ENCODE results near the gene SRGAP3. TPM values are rescaled to one million over a fixed set of nuclear protein-coding genes. Genes with fewer than 3 reads are reported as not detected.
A peak's percentile ranks its signal among the peaks of the same experiment; 100 is the strongest.

The SRGAP3 gene
- total RNA-seq (10 to 100 TPM; 13.1 to 32.8 TPM), polyA plus RNA-seq (1 to 10 TPM; 1.2 to 1.5 TPM)
- long read RNA-seq, donor 1 = 0 reads
- long read RNA-seq, donor 2 = 0 reads
- long read RNA-seq, donor 3 = 0 reads
- long read RNA-seq, donor 4, partial matches to known transcripts = 14 of 21 reads
- long read RNA-seq, donor 4, other reads (novel, unspliced or antisense) = 7 of 21 reads
- long read RNA-seq, donor 5, partial matches to known transcripts = 27 of 41 reads
- long read RNA-seq, donor 5, other reads (novel, unspliced or antisense) = 14 of 41 reads

DNA sequence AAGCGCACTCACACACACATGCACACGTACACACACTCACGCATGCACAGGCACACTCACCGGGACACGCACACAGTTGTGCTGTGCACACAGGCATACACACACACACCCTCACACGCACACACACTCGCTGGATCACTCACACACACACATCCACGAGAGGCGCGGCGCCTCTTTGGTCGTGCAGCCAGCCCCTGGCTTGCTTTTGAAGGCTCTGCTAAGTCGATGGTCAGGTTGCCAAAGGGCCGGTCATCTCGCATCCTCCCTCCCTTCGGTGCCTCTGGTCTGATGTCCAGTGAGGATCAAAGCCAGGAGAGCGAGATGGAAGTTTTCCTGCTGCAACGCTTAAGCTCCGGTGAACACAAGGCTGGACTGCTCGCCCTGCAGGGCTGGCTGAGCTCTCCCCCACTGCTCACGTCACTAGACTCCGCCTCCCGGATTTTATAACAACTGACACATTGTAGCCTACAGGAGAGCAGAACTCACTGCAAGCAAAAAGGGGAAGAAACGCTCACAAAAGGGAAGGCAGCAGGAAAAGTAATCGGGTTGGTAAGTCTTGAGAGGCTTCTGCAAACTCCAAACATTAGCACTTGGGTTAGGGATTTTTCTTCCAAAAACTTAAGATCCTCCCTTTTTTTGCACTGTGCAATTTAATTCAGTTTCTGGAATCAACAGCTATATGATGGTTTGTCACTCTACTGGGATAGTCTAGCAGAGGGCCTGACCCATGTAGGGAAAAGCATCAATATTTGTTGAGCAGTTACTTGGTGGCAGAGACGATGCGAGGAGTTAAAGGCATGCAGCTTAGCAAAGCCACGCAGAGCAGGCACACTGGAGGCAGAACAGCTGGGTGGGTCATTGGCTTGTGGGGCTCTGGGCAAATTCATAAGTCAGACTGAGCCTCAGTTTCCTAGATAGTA is at the start of gene SRGAP3:
Gene SRGAP3, minus strand, starts transcription at position 374 of the 920 bp plus-strand sequence. CDS start 695 bp downstream, outside the sequence.
- peak within 1 kb of the TSS; percentile 38 to 88 for H3K9ac ChIP-seq (ENCODE audit: insufficient read depth in 1 of 2, low read length in 2 of 2)
- 4% methylated on average over 28 of the region's 28 CpGs for WGBS, 2 donors
- H3K4me1 ChIP-seq (ENCODE audit: control insufficient read depth in 5 of 5, insufficient read depth in 5 of 5, low read length in 5 of 5) = peaks cover 2 to 31% (median 9%) of the 10 kb centered on the region in 5 donors
- H3K27ac ChIP-seq (ENCODE audit: low read depth in 1 of 2, low read length in 1 of 2) = peak within 1 kb of the TSS in 1 of 2 donors; percentile 12
- H3K4me3 ChIP-seq = peak within 1 kb of the TSS; percentile 23
- H3K36me3 ChIP-seq (ENCODE audit: control insufficient read depth in 4 of 4, insufficient read depth in 4 of 4, low read length in 4 of 4) = no peaks in the 10 kb centered on the region
- TF ChIP-seq, protein P1, sequence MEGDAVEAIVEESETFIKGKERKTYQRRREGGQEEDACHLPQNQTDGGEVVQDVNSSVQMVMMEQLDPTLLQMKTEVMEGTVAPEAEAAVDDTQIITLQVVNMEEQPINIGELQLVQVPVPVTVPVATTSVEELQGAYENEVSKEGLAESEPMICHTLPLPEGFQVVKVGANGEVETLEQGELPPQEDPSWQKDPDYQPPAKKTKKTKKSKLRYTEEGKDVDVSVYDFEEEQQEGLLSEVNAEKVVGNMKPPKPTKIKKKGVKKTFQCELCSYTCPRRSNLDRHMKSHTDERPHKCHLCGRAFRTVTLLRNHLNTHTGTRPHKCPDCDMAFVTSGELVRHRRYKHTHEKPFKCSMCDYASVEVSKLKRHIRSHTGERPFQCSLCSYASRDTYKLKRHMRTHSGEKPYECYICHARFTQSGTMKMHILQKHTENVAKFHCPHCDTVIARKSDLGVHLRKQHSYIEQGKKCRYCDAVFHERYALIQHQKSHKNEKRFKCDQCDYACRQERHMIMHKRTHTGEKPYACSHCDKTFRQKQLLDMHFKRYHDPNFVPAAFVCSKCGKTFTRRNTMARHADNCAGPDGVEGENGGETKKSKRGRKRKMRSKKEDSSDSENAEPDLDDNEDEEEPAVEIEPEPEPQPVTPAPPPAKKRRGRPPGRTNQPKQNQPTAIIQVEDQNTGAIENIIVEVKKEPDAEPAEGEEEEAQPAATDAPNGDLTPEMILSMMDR (IDR thresholded peaks at IDR 0.05; ENCODE audit: control extremely low read depth, extremely low read depth) = no peak
- peak; percentile 97 for ATAC-seq (ENCODE audit: insufficient read depth, low FRiP score)
- peak; percentile 94 to 98 (median 98) for DNase-seq
- H3K27me3 ChIP-seq (ENCODE audit: control insufficient read depth in 3 of 3, insufficient read depth in 3 of 3, low read length in 2 of 3) = no peaks in the 10 kb centered on the region
- H3K9me3 ChIP-seq (ENCODE audit: control insufficient read depth in 4 of 4, insufficient read depth in 3 of 4, low read length in 3 of 4) = peaks cover 0 to 3% (median 0%) of the 10 kb centered on the region in 4 donors

GRCh38 chr3:9298236-9298635 is 48.8 kb upstream of the SRGAP3 start:
- no peak for DNase-seq
- Histone ChIP-seq H3K4me3 (no peak overlapping the region), H3K4me1 (ENCODE audit: control insufficient read depth in 5 of 5, insufficient read depth in 5 of 5, low read length in 5 of 5) (peaks cover 0 to 6% (median 3%) of the 10 kb centered on the region in 5 donors), H3K27me3 (ENCODE audit: control insufficient read depth in 3 of 3, insufficient read depth in 3 of 3, low read length in 2 of 3) (no peaks in the 10 kb centered on the region), H3K9me3 (ENCODE audit: control insufficient read depth in 4 of 4, insufficient read depth in 3 of 4, low read length in 3 of 4) (no peaks in the 10 kb centered on the region), H3K9ac (ENCODE audit: insufficient read depth in 1 of 2, low read length in 2 of 2) (no peak overlapping the region), H3K36me3 (ENCODE audit: control insufficient read depth in 4 of 4, insufficient read depth in 4 of 4, low read length in 4 of 4) (no peaks in the 10 kb centered on the region), H3K27ac (ENCODE audit: low read depth in 1 of 2, low read length in 1 of 2) (no peak overlapping the region)
- ATAC-seq (ENCODE audit: insufficient read depth, low FRiP score) = no peak
- TF ChIP-seq, protein P1 (IDR thresholded peaks at IDR 0.05; ENCODE audit: control extremely low read depth, extremely low read depth) = no peak

- DNase-seq (no peak), ATAC-seq (ENCODE audit: insufficient read depth, low FRiP score) (no peak)
- TF ChIP-seq, protein P1 (IDR thresholded peaks at IDR 0.05; ENCODE audit: control extremely low read depth, extremely low read depth) = no peak
- H3K9ac ChIP-seq (ENCODE audit: insufficient read depth in 1 of 2, low read length in 2 of 2) = no peak overlapping the region
- H3K9me3 ChIP-seq (ENCODE audit: control insufficient read depth in 4 of 4, insufficient read depth in 3 of 4, low read length in 3 of 4) = no peaks in the 10 kb centered on the region
- WGBS, 2 donors = 100% methylated on average over 1 of the region's 1 CpG
- H3K4me3 ChIP-seq = no peak overlapping the region
- no peaks in the 10 kb centered on the region for H3K36me3 ChIP-seq (ENCODE audit: control insufficient read depth in 4 of 4, insufficient read depth in 4 of 4, low read length in 4 of 4)
- no peak overlapping the region for H3K27ac ChIP-seq (ENCODE audit: low read depth in 1 of 2, low read length in 1 of 2)
- no peaks in the 10 kb centered on the region for H3K27me3 ChIP-seq (ENCODE audit: control insufficient read depth in 3 of 3, insufficient read depth in 3 of 3, low read length in 2 of 3)
- H3K4me1 ChIP-seq (ENCODE audit: control insufficient read depth in 5 of 5, insufficient read depth in 5 of 5, low read length in 5 of 5) = no peaks in the 10 kb centered on the region
These were observed 46.8 kb upstream of the SRGAP3 start for GRCh38 chr3:9296241-9296640.

All from lung (tissue), 16 donors.